HG03354 (cell line): ENCODE measurements around the gene WBP2.

Source experiments
- ATAC-seq: cut with Tn5 transposase; IDR thresholded peaks from one replicate; pipeline ENCODE4 v1.9.1; 2021; ENCODE audit warnings: mild to moderate bottlenecking; ENCODE audit not compliant: unreplicated experiment, poor library complexity, severe bottlenecking

Gene WBP2

DNA sequence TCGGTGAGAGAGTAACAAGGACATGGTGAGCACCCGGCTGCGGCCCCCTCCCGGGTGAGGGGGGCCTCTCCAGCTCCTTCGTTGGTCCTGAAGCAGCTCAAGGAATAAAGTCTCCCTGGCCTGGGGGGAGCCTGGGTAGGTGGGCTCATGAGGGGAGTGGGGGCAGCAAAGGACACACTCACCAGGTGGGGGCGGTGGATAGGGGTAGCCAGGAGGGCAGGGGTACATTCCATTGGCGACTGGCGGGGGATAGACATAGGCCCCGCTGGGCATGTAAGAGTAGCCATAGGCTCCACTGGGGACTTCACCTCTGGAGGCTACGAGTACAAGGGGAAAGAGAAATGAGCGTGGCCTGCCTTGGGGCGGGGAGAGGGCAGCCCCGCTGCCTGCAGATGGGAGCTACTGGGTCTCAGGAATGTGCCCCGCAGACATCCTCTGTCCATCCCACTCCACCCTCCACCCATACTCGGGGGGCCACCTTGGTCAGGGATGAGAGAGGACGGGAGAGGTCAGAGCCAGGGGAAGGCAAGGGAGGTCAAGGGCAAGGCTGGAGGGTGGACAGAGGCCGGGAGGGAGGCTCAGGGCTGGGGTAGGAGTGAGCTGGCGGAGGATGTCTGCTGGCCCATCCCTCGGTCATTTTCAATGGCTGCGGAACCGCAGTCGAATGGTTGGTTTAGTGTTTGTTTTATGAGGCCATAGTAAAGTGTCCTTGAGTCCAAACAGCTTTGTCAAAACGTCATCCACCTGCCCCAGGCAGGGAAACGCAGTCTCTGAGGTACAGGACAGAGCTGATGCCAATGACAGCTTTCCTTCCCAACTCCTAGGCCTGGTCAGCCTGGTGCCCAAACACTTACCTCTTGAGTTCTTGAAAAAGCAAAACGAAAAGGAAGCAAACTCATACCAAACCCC is 7.3 kb downstream of the WBP2 start:
- no peak for ATAC-seq

DNA sequence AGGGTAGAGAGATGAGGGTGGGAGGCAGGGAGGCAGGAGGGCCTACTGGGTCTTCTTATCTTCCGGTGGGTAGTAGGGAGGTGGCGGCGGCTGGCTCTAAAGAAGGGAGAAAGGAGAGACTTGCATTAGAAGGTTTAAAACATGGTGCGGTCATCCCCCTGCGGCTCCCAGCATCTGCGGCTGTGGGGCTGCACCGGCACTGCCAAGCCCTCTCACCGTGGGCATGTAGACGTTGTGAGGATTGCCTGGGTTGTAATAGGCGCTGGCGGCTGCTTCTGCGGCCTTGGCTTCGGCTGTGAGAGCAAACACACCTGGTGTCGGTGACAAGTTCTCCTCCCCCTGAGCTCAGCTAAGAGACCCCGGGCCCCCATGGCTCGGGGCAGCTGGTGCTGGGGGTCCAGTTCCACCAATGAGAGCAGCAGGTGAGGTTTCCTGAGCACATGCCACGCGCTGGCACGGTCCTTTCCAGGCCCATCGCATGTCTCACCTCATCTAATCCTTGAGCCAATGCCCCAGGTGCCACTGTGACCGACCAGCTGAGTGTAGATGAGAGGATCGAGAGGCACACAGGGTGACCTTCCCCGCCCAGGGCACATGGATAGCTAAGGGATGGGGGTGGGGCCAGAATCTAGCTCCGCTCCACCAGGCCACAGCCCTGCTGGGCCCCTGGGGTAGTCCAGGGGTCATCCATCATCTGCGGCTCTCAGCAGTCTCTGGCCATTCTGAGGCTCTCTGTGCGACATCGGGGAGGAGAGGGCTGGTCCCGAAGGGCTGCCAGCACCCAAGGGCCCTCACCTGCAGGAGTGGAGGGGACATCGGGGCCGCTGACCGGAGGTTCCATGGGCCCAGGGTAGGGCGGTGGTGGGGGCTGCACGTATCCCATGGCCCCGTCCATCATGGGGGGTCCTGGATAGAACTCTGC is 8.2 kb downstream of the WBP2 start:
- ATAC-seq: no peak

GRCh38 chr17:75845933-75846691 is 9.0 kb downstream of the WBP2 start:
- no peak for ATAC-seq

GRCh38 chr17:75845058-75845711 is 9.9 kb downstream of the WBP2 start:
- peak; percentile 81 for ATAC-seq

DNA sequence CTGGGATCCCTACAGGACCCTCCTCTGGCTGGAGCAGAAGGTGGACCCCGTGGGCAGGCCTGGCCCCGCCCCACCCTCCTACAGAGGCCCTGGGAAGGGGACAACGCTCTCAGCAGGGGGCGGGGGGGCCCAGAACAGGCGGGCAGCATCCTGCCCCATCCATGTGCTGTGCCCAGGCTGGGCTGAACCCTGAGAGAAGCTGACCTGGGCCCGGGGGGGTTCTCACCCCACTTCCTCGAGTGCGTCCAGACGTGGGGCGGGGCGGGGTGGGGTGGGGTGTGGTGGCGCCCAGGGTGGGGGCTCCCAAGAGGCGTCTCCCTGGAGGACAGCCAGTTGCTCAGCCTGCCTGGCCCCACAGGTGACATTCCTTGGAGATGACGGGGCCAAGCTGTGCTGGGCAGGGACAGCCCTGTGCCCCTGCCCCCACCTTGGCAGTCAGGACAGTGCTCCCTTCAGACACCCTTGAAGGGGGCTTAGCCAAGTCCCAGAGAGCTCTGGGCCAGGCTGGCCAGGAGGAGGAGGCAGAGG is 10.5 kb downstream of the WBP2 start:
- ATAC-seq: peak; percentile 9

- ATAC-seq: no peak
Measured at GRCh38 chr17:75843577-75844529, 11.3 kb downstream of the WBP2 start, which contains the start of gene UNC13D. Gene UNC13D, minus strand, starts transcription at chr17:75844404. Its CDS starts 67 bp downstream, at chr17:75844337.

- no peak for ATAC-seq
Measured at GRCh38 chr17:75842963-75843576, 12.1 kb downstream of the WBP2 start.

DNA sequence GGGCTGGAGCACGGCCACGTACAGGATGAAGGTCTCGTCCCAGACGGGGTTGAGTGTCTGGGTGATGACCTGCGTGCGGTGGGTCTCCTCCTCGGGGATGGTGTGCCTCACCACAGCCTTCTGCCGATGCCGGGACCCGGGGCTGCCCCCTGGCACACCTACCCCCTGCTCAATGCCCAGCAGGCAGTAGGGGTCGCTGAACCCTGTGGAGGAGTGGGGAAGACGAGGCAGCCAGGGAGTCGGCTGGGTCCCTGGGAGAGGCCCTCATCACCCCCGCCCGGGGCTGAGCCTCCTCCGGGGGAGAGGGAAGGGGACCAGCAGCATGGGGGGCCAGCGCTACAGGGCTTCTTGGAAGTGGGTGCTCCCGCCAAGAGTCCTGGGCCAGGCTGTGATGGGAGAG is 12.7 kb downstream of the WBP2 start:
- no peak for ATAC-seq

- no peak for ATAC-seq
Measured at GRCh38 chr17:75840799-75841164, 14.4 kb downstream of the WBP2 start.

GRCh38 chr17:75839942-75840798 is 15.0 kb downstream of the WBP2 start:
- ATAC-seq: no peak

DNA sequence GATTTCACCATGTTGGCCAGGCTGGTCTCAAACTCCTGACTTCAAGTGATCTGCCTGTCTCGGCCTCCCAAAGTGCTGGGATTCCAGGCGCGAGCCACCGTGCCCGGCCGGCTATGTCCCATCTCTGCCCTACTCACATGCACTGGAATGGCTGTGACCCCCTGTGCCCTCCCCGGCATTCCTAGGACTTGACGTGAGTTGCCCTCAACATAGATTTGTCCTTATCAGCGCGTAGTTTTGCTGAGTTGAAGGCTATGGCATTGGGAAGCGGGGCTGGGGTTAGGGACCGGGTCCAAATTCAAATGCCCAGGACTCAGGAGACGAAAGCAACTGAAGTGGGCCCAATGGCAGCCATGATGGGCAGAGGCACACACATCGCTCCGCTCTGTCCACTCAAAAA is 16.7 kb downstream of the WBP2 start:
- ATAC-seq: no peak

GRCh38 chr17:75837899-75838298 is 17.2 kb downstream of the WBP2 start:
- ATAC-seq: no peak

- ATAC-seq: no peak
Measured at GRCh38 chr17:75836605-75837004, 18.5 kb downstream of the WBP2 start.

DNA sequence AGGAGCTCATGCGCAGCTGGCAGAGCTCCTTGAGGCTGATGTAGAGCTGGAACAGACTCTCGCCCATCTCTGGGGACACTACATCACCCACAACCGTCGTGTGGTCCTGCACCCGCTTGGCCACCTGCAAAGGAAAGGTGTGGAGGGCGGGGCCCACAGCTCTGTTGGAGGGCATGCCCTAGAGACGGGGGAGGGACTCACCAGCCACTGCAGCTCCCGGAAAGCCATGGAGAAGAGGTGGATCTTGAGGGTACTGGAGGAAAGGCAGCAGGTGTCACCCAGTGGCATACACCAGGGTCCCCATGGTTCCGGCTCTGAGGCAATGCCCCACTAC is 19.5 kb downstream of the WBP2 start:
- ATAC-seq: no peak

DNA sequence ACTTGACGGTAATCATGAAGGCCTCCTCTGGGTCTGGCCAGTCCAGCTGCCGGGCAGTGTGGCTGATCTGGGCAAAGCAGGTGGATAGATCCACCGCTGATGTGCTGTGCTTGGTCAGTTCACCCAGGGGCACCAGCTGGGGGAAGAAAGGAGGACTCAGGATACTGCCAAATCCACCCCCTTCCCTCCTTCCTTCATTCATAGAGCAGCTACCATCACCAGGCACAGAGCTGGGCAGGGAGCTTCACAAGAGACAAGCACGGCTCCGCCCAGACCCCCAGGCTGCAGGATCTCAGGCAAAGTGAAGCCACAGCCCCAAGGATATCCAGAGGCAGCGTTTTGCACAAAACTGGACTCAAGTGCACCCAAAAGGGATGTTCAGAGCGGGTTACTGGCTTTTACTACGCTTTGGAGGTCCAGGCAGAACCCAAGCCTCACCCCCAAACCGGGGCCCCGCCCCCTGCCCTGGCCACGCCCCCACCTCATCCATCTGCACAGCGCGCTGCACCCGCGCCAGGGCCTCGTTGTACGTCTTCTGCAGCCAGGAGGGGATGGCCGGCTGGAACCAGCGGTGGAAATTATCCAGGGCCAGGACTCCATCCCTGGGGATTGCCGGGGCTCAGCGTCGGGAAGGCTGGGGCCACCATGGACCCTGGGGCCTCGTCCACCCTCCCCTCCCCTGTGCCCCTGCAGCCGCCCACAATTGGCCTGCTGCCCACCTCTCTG is 20.0 kb downstream of the WBP2 start:
- ATAC-seq: no peak

GRCh38 chr17:75834279-75834920 is 20.7 kb downstream of the WBP2 start:
- no peak for ATAC-seq
